ENCODE measurements around the gene TMED1. TPM values are rescaled to one million over a fixed set of nuclear protein-coding genes. Genes with fewer than 3 reads are reported as not detected.

Gene TMED1
- total and polyA plus RNA-seq, 2 of the 13 experiments (the other 11 are each of a cell fraction or from before 2014, with no cell fraction given): 48.3 to 51.8 TPM

DNA sequence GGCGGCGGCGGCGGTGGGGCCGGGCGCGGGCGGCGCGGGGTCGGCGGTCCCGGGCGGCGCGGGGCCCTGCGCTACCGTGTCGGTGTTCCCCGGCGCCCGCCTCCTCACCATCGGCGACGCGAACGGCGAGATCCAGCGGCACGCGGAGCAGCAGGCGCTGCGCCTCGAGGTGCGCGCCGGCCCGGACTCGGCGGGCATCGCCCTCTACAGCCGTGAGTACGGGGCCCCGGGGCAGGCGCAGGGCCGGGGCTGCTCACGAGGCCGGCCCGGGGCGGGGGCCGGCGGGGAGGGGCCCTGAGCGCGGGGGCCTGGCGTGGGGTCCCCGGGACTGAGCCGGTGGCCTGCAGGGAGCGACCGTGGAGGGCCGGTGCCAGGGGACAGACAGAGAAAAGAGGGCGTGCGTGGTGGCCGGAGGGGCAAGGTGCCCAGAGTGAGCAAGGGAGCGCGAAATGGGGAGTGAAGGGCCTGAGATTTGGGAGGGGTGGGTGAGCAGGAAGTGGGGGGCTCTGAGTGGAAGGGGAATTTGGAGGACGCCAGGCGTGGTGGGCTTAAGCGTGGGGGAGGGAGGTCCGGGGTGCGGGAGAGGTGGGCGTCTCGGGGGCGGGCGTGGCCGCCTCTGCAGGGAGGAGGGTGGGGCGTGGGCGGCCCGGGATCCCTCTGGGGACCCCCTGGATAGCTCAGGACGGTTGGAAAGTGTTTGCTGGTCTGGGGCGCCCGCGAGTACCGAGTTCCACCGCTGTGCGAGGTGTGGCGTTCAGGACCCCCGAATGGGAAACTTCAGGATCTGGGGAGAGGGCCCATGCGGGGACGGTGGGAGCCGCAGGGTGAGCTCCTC lies 35.9 kb upstream of the TMED1 start (continued):
- TF ChIP-seq YEATS4 (CRISPR knock-in tag; IDR thresholded peaks at IDR 0.05; ENCODE audit: borderline replicate concordance) (peak; percentile 47; the same call in 1 of the 2 replicates), HDAC1 (CRISPR knock-in tag; IDR thresholded peaks at IDR 0.05) (0 out of 2 replicates have a peak, but pooled peaks have one; percentile 17), AGO1 (IDR thresholded peaks at IDR 0.05; ENCODE audit: low read depth, low read length, poor library complexity, severe bottlenecking) (no peak), EED (CRISPR knock-in tag; IDR thresholded peaks at IDR 0.05) (0 out of 2 replicates have a peak, but pooled peaks have one; percentile 14), MAFF (IDR thresholded peaks at IDR 0.05; ENCODE audit: low read depth, low read length) (no peak), FLYWCH1 (CRISPR knock-in tag; IDR thresholded peaks at IDR 0.05) (no peak), PAF1 (CRISPR knock-in tag; IDR thresholded peaks at IDR 0.05) (no peak), YY1 (IDR thresholded peaks at IDR 0.05; ENCODE audit: insufficient read depth, insufficient replicate concordance, low read depth, low read length) (peak; percentile 54), ZNF761 (CRISPR knock-in tag; conservative IDR thresholded peaks at IDR 0.05) (no peak), ZNF251 (CRISPR knock-in tag; IDR thresholded peaks at IDR 0.05) (no peak), RFXANK (CRISPR knock-in tag; IDR thresholded peaks at IDR 0.05) (no peak), NR2F6 (IDR thresholded peaks at IDR 0.05) (no peak), NR2F6 (CRISPR knock-in tag; IDR thresholded peaks at IDR 0.05) (no peak), SP2 (CRISPR knock-in tag; IDR thresholded peaks at IDR 0.05) (no peak)
- TF ChIP-seq, protein P1, sequence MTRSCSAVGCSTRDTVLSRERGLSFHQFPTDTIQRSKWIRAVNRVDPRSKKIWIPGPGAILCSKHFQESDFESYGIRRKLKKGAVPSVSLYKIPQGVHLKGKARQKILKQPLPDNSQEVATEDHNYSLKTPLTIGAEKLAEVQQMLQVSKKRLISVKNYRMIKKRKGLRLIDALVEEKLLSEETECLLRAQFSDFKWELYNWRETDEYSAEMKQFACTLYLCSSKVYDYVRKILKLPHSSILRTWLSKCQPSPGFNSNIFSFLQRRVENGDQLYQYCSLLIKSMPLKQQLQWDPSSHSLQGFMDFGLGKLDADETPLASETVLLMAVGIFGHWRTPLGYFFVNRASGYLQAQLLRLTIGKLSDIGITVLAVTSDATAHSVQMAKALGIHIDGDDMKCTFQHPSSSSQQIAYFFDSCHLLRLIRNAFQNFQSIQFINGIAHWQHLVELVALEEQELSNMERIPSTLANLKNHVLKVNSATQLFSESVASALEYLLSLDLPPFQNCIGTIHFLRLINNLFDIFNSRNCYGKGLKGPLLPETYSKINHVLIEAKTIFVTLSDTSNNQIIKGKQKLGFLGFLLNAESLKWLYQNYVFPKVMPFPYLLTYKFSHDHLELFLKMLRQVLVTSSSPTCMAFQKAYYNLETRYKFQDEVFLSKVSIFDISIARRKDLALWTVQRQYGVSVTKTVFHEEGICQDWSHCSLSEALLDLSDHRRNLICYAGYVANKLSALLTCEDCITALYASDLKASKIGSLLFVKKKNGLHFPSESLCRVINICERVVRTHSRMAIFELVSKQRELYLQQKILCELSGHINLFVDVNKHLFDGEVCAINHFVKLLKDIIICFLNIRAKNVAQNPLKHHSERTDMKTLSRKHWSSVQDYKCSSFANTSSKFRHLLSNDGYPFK (CRISPR knock-in tag; IDR thresholded peaks at IDR 0.05; ENCODE audit: borderline replicate concordance): no peak
- TF ChIP-seq, protein P2, sequence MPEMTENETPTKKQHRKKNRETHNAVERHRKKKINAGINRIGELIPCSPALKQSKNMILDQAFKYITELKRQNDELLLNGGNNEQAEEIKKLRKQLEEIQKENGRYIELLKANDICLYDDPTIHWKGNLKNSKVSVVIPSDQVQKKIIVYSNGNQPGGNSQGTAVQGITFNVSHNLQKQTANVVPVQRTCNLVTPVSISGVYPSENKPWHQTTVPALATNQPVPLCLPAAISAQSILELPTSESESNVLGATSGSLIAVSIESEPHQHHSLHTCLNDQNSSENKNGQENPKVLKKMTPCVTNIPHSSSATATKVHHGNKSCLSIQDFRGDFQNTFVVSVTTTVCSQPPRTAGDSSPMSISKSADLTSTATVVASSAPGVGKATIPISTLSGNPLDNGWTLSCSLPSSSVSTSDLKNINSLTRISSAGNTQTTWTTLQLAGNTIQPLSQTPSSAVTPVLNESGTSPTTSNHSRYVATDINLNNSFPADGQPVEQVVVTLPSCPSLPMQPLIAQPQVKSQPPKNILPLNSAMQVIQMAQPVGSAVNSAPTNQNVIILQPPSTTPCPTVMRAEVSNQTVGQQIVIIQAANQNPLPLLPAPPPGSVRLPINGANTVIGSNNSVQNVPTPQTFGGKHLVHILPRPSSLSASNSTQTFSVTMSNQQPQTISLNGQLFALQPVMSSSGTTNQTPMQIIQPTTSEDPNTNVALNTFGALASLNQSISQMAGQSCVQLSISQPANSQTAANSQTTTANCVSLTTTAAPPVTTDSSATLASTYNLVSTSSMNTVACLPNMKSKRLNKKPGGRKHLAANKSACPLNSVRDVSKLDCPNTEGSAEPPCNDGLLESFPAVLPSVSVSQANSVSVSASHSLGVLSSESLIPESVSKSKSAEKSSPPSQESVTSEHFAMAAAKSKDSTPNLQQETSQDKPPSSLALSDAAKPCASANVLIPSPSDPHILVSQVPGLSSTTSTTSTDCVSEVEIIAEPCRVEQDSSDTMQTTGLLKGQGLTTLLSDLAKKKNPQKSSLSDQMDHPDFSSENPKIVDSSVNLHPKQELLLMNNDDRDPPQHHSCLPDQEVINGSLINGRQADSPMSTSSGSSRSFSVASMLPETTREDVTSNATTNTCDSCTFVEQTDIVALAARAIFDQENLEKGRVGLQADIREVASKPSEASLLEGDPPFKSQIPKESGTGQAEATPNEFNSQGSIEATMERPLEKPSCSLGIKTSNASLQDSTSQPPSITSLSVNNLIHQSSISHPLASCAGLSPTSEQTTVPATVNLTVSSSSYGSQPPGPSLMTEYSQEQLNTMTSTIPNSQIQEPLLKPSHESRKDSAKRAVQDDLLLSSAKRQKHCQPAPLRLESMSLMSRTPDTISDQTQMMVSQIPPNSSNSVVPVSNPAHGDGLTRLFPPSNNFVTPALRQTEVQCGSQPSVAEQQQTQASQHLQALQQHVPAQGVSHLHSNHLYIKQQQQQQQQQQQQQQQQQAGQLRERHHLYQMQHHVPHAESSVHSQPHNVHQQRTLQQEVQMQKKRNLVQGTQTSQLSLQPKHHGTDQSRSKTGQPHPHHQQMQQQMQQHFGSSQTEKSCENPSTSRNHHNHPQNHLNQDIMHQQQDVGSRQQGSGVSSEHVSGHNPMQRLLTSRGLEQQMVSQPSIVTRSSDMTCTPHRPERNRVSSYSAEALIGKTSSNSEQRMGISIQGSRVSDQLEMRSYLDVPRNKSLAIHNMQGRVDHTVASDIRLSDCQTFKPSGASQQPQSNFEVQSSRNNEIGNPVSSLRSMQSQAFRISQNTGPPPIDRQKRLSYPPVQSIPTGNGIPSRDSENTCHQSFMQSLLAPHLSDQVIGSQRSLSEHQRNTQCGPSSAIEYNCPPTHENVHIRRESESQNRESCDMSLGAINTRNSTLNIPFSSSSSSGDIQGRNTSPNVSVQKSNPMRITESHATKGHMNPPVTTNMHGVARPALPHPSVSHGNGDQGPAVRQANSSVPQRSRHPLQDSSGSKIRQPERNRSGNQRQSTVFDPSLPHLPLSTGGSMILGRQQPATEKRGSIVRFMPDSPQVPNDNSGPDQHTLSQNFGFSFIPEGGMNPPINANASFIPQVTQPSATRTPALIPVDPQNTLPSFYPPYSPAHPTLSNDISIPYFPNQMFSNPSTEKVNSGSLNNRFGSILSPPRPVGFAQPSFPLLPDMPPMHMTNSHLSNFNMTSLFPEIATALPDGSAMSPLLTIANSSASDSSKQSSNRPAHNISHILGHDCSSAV (CRISPR knock-in tag; IDR thresholded peaks at IDR 0.05; ENCODE audit: borderline replicate concordance): no peak
- TF ChIP-seq, protein P3, sequence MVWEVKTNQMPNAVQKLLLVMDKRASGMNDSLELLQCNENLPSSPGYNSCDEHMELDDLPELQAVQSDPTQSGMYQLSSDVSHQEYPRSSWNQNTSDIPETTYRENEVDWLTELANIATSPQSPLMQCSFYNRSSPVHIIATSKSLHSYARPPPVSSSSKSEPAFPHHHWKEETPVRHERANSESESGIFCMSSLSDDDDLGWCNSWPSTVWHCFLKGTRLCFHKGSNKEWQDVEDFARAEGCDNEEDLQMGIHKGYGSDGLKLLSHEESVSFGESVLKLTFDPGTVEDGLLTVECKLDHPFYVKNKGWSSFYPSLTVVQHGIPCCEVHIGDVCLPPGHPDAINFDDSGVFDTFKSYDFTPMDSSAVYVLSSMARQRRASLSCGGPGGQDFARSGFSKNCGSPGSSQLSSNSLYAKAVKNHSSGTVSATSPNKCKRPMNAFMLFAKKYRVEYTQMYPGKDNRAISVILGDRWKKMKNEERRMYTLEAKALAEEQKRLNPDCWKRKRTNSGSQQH (CRISPR knock-in tag; IDR thresholded peaks at IDR 0.05; ENCODE audit: low read depth): no peak
